Hepatocyte (in vitro differentiated cells): Measurements from ENCODE around the gene LRP4. TPM values are rescaled to one million over a fixed set of nuclear protein-coding genes. Genes with fewer than 3 reads are reported as not detected.
"Not testable (repeated sequence)": the region's sequence is repeated elsewhere in the genome, so short reads cannot be mapped to it uniquely, and the experiment has no call there.

Experiments used
- DNase-seq: peaks from one replicate; pipeline ENCODE4 v3.0.0-alpha.2; 2016; ENCODE audit warnings: low spot score
- H2AFZ ChIP-seq: fragments of 200-600 bp; sonication (generic); 2 replicates; pipeline ENCODE4 v1.6.0; 2016; ENCODE audit warnings: antibody characterized with exemption, mild to moderate bottlenecking
- H3K27ac ChIP-seq: fragments of 200-600 bp; sonication (generic); 2 replicates; pipeline ENCODE4 v1.5.1; 2016; ENCODE audit warnings: mild to moderate bottlenecking
- H3K27me3 ChIP-seq: fragments of 200-600 bp; sonication (generic); 2 replicates; pipeline ENCODE4 v1.6.1; 2016
- H3K36me3 ChIP-seq: fragments of 200-600 bp; sonication (generic); replicated peaks from 2 replicates; pipeline ENCODE4 v1.5.1; 2016; ENCODE audit warnings: low read depth; ENCODE audit not compliant: insufficient read depth
- H3K4me1 ChIP-seq: fragments of 200-600 bp; sonication (generic); 2 replicates; pipeline ENCODE4 v1.5.1; 2016; ENCODE audit warnings: mild to moderate bottlenecking, moderate library complexity; ENCODE audit not compliant: insufficient read depth
- H3K4me2 ChIP-seq: fragments of 200-600 bp; sonication (generic); 2 replicates; pipeline ENCODE4 v1.6.0; 2016
- H3K4me3 ChIP-seq: fragments of 200-600 bp; sonication (generic); 2 replicates; pipeline ENCODE4 v1.5.1; 2016; ENCODE audit warnings: mild to moderate bottlenecking
- H3K79me2 ChIP-seq: fragments of 200-600 bp; sonication (generic); 2 replicates; pipeline ENCODE4 v1.6.0; 2017; ENCODE audit warnings: mild to moderate bottlenecking
- H3K9me2 ChIP-seq: fragments of 200-600 bp; sonication (generic); replicated peaks from 2 replicates; pipeline ENCODE4 v1.6.0; 2017; ENCODE audit warnings: mild to moderate bottlenecking; ENCODE audit not compliant: insufficient read depth
- H3K9me3 ChIP-seq: fragments of 200-600 bp; sonication (generic); 2 replicates; pipeline ENCODE4 v1.5.1; 2016; ENCODE audit warnings: low read depth, mild to moderate bottlenecking
- H4K20me1 ChIP-seq: fragments of 200-600 bp; sonication (generic); 2 replicates; pipeline ENCODE4 v1.6.0; 2016; ENCODE audit warnings: mild to moderate bottlenecking; ENCODE audit not compliant: insufficient read depth, poor library complexity, severe bottlenecking
- CTCF ChIP-seq: fragments of 200-600 bp; sonication (generic); IDR thresholded peaks from 2 replicates; pipeline ENCODE4 v1.5.1; 2016; ENCODE audit warnings: antibody characterized with exemption, mild to moderate bottlenecking; ENCODE audit not compliant: poor library complexity
- EZH2 ChIP-seq: fragments of 200-600 bp; sonication (generic); IDR thresholded peaks from 2 replicates; pipeline ENCODE4 v1.6.1; 2016; ENCODE audit warnings: antibody characterized with exemption, mild to moderate bottlenecking, borderline replicate concordance
- EZH2phosphoT487 ChIP-seq: fragments of 200-600 bp; sonication (generic); IDR thresholded peaks from one replicate; pipeline ENCODE4 v1.6.1; 2018; ENCODE audit warnings: antibody characterized with exemption, mild to moderate bottlenecking, low read depth, moderate library complexity; ENCODE audit not compliant: unreplicated experiment, severe bottlenecking
- WGBS: methylation state at CpG from one replicate; pipeline ENCODE4 v1.1.6; 2016; ENCODE audit warnings: low lambda C conversion rate; ENCODE audit errors: missing lambda C conversion rate; 5-methylcytosine and 5-hydroxymethylcytosine counted together
- polyA plus RNA-seq: library from polyadenylated mRNA; unstranded; fragments of >200 nt; fragmentation: Nextera tagmentation; extraction: Ambion mirVana; gene quantifications from 2 replicates; pipeline ENCODE4 v1.2.1, GENCODE V29; 2016
- total RNA-seq: library from RNA; depleted of rRNA; stranded (reverse); fragments of >200 nt; gene quantifications from 2 replicates; pipeline ENCODE4 v1.2.3, GENCODE V29; 2014

Gene LRP4
- total and polyA plus RNA-seq, 2 experiments from 2014 or later = 6.4 to 8.0 TPM

- Histone ChIP-seq H3K9me3 (no peaks in the 10 kb centered on the region), H3K79me2 (peaks cover 19% of the 10 kb centered on the region), H3K4me2 (no peak overlapping the region), H3K27me3 (no peaks in the 10 kb centered on the region), H3K27ac (no peak overlapping the region), H3K4me3 (no peak overlapping the region), H4K20me1 (no peaks in the 10 kb centered on the region), H3K9me2 (no peaks in the 10 kb centered on the region), H3K36me3 (no peaks in the 10 kb centered on the region), H2AFZ (no peak overlapping the region), H3K4me1 (no peaks in the 10 kb centered on the region)
- 98% methylated on average over 3 of the region's 3 CpGs for WGBS
- TF ChIP-seq EZH2phosphoT487 (no peak), EZH2 (no peak), CTCF (no peak)
- DNase-seq = no peak
Measured at GRCh38 chr11:46963844-46964243, 45.5 kb upstream of the LRP4 start.

GRCh38 chr11:46961886-46962285 is 43.5 kb upstream of the LRP4 start:
- H3K4me1 ChIP-seq, H4K20me1 ChIP-seq, H3K36me3 ChIP-seq, H3K4me3 ChIP-seq, H3K27ac ChIP-seq, DNase-seq, H3K4me2 ChIP-seq, H2AFZ ChIP-seq, H3K27me3 ChIP-seq, H3K9me3 ChIP-seq, H3K9me2 ChIP-seq: not testable (repeated sequence)
- peaks cover 26% of the 10 kb centered on the region for H3K79me2 ChIP-seq
- WGBS = 95% methylated on average over 3 of the region's 3 CpGs

GRCh38 chr11:46961041-46961440 is 42.7 kb upstream of the LRP4 start:
- H3K4me1 ChIP-seq = no peaks in the 10 kb centered on the region
- WGBS = 98% methylated on average over 2 of the region's 2 CpGs
- no peaks in the 10 kb centered on the region for H3K9me2 ChIP-seq
- DNase-seq = no peak
- H3K27ac ChIP-seq = no peak overlapping the region
- H3K79me2 ChIP-seq = peaks cover 26% of the 10 kb centered on the region
- no peaks in the 10 kb centered on the region for H4K20me1 ChIP-seq
- H3K9me3 ChIP-seq = no peaks in the 10 kb centered on the region
- no peaks in the 10 kb centered on the region for H3K27me3 ChIP-seq
- TF ChIP-seq EZH2phosphoT487 = no peak
- H3K4me3 ChIP-seq = no peak overlapping the region
- no peaks in the 10 kb centered on the region for H3K36me3 ChIP-seq
- no peak overlapping the region for H2AFZ ChIP-seq
- H3K4me2 ChIP-seq = no peak overlapping the region

- Histone ChIP-seq H3K4me2 (no peak overlapping the region), H3K9me2 (no peaks in the 10 kb centered on the region), H3K4me3 (no peak overlapping the region), H4K20me1 (no peaks in the 10 kb centered on the region), H3K27ac (no peak overlapping the region), H3K27me3 (no peaks in the 10 kb centered on the region), H2AFZ (no peak overlapping the region), H3K4me1 (no peaks in the 10 kb centered on the region), H3K79me2 (peaks cover 24% of the 10 kb centered on the region), H3K36me3 (no peaks in the 10 kb centered on the region), H3K9me3 (no peaks in the 10 kb centered on the region)
- WGBS = 100% methylated on average over 1 of the region's 1 CpG
- TF ChIP-seq CTCF = no peak
- TF ChIP-seq EZH2 = no peak
- no peak for TF ChIP-seq EZH2phosphoT487
- DNase-seq = no peak
Measured at GRCh38 chr11:46958777-46959176, 40.4 kb upstream of the LRP4 start.
